GM18868 (cell line): ENCODE data around the gene GIMAP6.
"Not testable (repeated sequence)": the region's sequence is repeated elsewhere in the genome, so short reads cannot be mapped to it uniquely, and the experiment has no call there.

ENCODE experiments used
- ATAC-seq: cut with Tn5 transposase; IDR thresholded peaks from one replicate; pipeline ENCODE4 v1.9.1; 2021; ENCODE audit warnings: mild to moderate bottlenecking, moderate library complexity; ENCODE audit not compliant: unreplicated experiment

The GIMAP6 gene

GRCh38 chr7:150645259-150646020 is 13.3 kb upstream of the GIMAP6 start:
- no peak for ATAC-seq

GRCh38 chr7:150642926-150643325 is 10.7 kb upstream of the GIMAP6 start:
- no peak for ATAC-seq

- no peak for ATAC-seq
Observed at GRCh38 chr7:150641854-150642253, 9.7 kb upstream of the GIMAP6 start.

GRCh38 chr7:150633926-150634325 is 1.7 kb upstream of the GIMAP6 start:
- ATAC-seq, result no peak

GRCh38 chr7:150631084-150631826 is 930 bp downstream of the GIMAP6 start:
- peak; percentile 55 for ATAC-seq

- no peak for ATAC-seq
Observed at GRCh38 chr7:150629347-150629746, 2.8 kb downstream of the GIMAP6 start.

- no peak for ATAC-seq
Observed at GRCh38 chr7:150627959-150628358, 4.2 kb downstream of the GIMAP6 start.

GRCh38 chr7:150626696-150627095 is 5.5 kb downstream of the GIMAP6 start:
- no peak for ATAC-seq

GRCh38 chr7:150621376-150621775 is 10.8 kb downstream of the GIMAP6 start:
- ATAC-seq, result peak; percentile 53

- peak; percentile 80 for ATAC-seq
Observed at GRCh38 chr7:150620617-150621371, 11.4 kb downstream of the GIMAP6 start.

- no peak for ATAC-seq
Observed at GRCh38 chr7:150620061-150620460, 12.1 kb downstream of the GIMAP6 start.

- ATAC-seq, result not testable (repeated sequence)
Observed at GRCh38 chr7:150615221-150615755, 16.9 kb downstream of the GIMAP6 start.

GRCh38 chr7:150614426-150614825 is 17.8 kb downstream of the GIMAP6 start:
- not testable (repeated sequence) for ATAC-seq

- no peak for ATAC-seq
Observed at GRCh38 chr7:150613880-150614279, 18.3 kb downstream of the GIMAP6 start.

GRCh38 chr7:150612925-150613324 is 19.3 kb downstream of the GIMAP6 start:
- no peak for ATAC-seq

- ATAC-seq, result no peak
Observed at GRCh38 chr7:150610233-150610632, 22.0 kb downstream of the GIMAP6 start.

GRCh38 chr7:150603600-150603999 is 28.6 kb downstream of the GIMAP6 start:
- not testable (repeated sequence) for ATAC-seq

GRCh38 chr7:150595361-150595760 is 36.8 kb downstream of the GIMAP6 start:
- ATAC-seq, result no peak

- no peak for ATAC-seq
Observed at GRCh38 chr7:150594805-150595204, 37.4 kb downstream of the GIMAP6 start.

GRCh38 chr7:150587551-150587950 is 44.6 kb downstream of the GIMAP6 start:
- no peak for ATAC-seq

GRCh38 chr7:150586785-150587152 is 45.4 kb downstream of the GIMAP6 start:
- no peak for ATAC-seq
